ENCODE measurements around the gene JPH2. TPM values are rescaled to one million over a fixed set of nuclear protein-coding genes. Genes with fewer than 3 reads are reported as not detected.

JPH2 gene
- total and polyA plus RNA-seq, 10 of the 15 experiments (the other 5 are each of a cell fraction or from before 2014, with no cell fraction given): 0.16 TPM; not detected in 9

GRCh38 chr20:44231193-44231592 is 44.2 kb upstream of the JPH2 start:
- ChIA-PET POLR2A (no interaction called here), CTCF (interaction anchor here (0.7 to 1.3 kb wide), 2 partner anchors 80 to 764 kb away, joined by 3 read pairs; partner anchors contain the start of gene FITM2), SMC1A (ENCODE audit: uncharacterized antibody, unreplicated experiment) (no interaction called here), RAD21 (ENCODE audit: unreplicated experiment) (no interaction called here)
- no peaks in the 10 kb centered on the region for H3K36me3 ChIP-seq (ENCODE audit: control insufficient read depth in 2 of 2, insufficient read depth in 2 of 2, low read length in 1 of 2)
- no TSS peak for BruUV-seq (replicated peaks)
- intact Hi-C loops (cut with micrococcal nuclease; ENCODE audit: unreplicated experiment) (no loop called here), in situ Hi-C loops (cut with MboI) (no loop called here)
- DNase-seq (ENCODE audit: low read depth, low spot score) (no peak), ATAC-seq (no peak), FAIRE-seq (no peak)
- no peaks in the 10 kb centered on the region for H3K9me3 ChIP-seq (replicated peaks; ENCODE audit: control insufficient read depth, insufficient read depth, low read length)
- H3K79me2 ChIP-seq (ENCODE audit: control insufficient read depth, insufficient read depth, low read length): no peaks in the 10 kb centered on the region
- 70% methylated on average over 7 of the region's 7 CpGs for WGBS (ENCODE audit: insufficient coverage, insufficient replicate concordance, low lambda C conversion rate, missing lambda C conversion rate)
- H3K27me3 ChIP-seq (replicated peaks in 1 of 2; ENCODE audit: control insufficient read depth in 2 of 2, insufficient read depth in 2 of 2, low read length in 1 of 2): no peaks in the 10 kb centered on the region; a peak in 1 of 4 replicates
- no peak overlapping the region for H3K27ac ChIP-seq (ENCODE audit: control insufficient read depth, insufficient read depth)
- no peak for TF ChIP-seq ATF2 (IDR thresholded peaks at IDR 0.05; ENCODE audit: low read length)
- TF ChIP-seq RB1 (IDR thresholded peaks at IDR 0.05; ENCODE audit: borderline replicate concordance): no peak
- no peak for TF ChIP-seq TARDBP (IDR thresholded peaks at IDR 0.05; ENCODE audit: borderline replicate concordance)
- no peak for TF ChIP-seq BACH1 (IDR thresholded peaks at IDR 0.05; ENCODE audit: borderline replicate concordance)
- no peak for TF ChIP-seq SMAD5 (IDR thresholded peaks at IDR 0.05; ENCODE audit: low read depth)
- TF ChIP-seq ZNF592 (IDR thresholded peaks at IDR 0.05): no peak
- no peak for TF ChIP-seq EP300 (IDR thresholded peaks at IDR 0.05; ENCODE audit: borderline replicate concordance in 1 of 2, control insufficient read depth in 1 of 2, low read depth in 2 of 2, low read length in 2 of 2)
- TF ChIP-seq ATF7 (IDR thresholded peaks at IDR 0.05; ENCODE audit: low read depth): no peak
- TF ChIP-seq NRF1 (conservative IDR thresholded peaks at IDR 0.05; ENCODE audit: low read depth, low read length): no peak
- TF ChIP-seq NBN (IDR thresholded peaks at IDR 0.05): no peak
- no peak for TF ChIP-seq STAT1 (conservative IDR thresholded peaks at IDR 0.05)
- TF ChIP-seq ZNF207 (IDR thresholded peaks at IDR 0.05; ENCODE audit: borderline replicate concordance): no peak
- no peak for TF ChIP-seq JUNB (IDR thresholded peaks at IDR 0.05)
- no peak for TF ChIP-seq EED (IDR thresholded peaks at IDR 0.05; ENCODE audit: low read depth)
- H4K20me1 ChIP-seq (ENCODE audit: control insufficient read depth, insufficient read depth): no peaks in the 10 kb centered on the region
- no peak overlapping the region for H3K4me2 ChIP-seq (ENCODE audit: control insufficient read depth, insufficient read depth)
- H3K4me3 ChIP-seq: no peak overlapping the region
- H2AFZ ChIP-seq (ENCODE audit: control insufficient read depth, low read depth, low read length): no peak overlapping the region
- no peak overlapping the region for H3K9ac ChIP-seq (ENCODE audit: control insufficient read depth, insufficient read depth, low read length)
- H3K4me1 ChIP-seq (ENCODE audit: control insufficient read depth, insufficient read depth, low read length): no peaks in the 10 kb centered on the region

Measured in GM12878 (cell line).